GM15510 (cell line): Measurements from ENCODE around the gene HOXB3.

Source experiments
- POLR2A ChIP-seq: IDR thresholded peaks from 3 replicates; pipeline ENCODE4 v1.6.1; 2011; ENCODE audit warnings: borderline replicate concordance; ENCODE audit not compliant: insufficient read length; ENCODE audit errors: extremely low read depth

Gene HOXB3

GRCh38 chr17:48610282-48611211, 20.5 kb upstream of the HOXB3 start, which contains the start of gene HOXB7:
TSS of gene HOXB7 (minus strand) at chr17:48611017. CDS start at chr17:48610918, 99 bp downstream.
- peak; percentile 23 for TF ChIP-seq POLR2A

GRCh38 chr17:48609759-48610281, 19.8 kb upstream of the HOXB3 start:
- TF ChIP-seq POLR2A: no peak

GRCh38 chr17:48609033-48609432, 19.0 kb upstream of the HOXB3 start:
- TF ChIP-seq POLR2A: no peak

- TF ChIP-seq POLR2A: no peak
Observed at GRCh38 chr17:48608494-48608834, 18.4 kb upstream of the HOXB3 start.

GRCh38 chr17:48606892-48607614, 17.0 kb upstream of the HOXB3 start:
- no peak for TF ChIP-seq POLR2A

- no peak for TF ChIP-seq POLR2A
Observed at GRCh38 chr17:48605991-48606891, 16.2 kb upstream of the HOXB3 start.

GRCh38 chr17:48605409-48605919, 15.4 kb upstream of the HOXB3 start:
- no peak for TF ChIP-seq POLR2A

- TF ChIP-seq POLR2A: no peak
Observed at GRCh38 chr17:48604770-48605329, 14.8 kb upstream of the HOXB3 start, which contains the start of gene HOXB6. TSS of gene HOXB6 (minus strand) at chr17:48604986. CDS start at chr17:48598150, 6,836 bp downstream.

GRCh38 chr17:48603959-48604769, 14.1 kb upstream of the HOXB3 start:
- TF ChIP-seq POLR2A: no peak

- TF ChIP-seq POLR2A: no peak
Observed at GRCh38 chr17:48601539-48602425, 11.7 kb upstream of the HOXB3 start.

- TF ChIP-seq POLR2A: no peak
Observed at GRCh38 chr17:48601207-48601538, 11.1 kb upstream of the HOXB3 start.
